DOHH2 (cell line): Measurements from ENCODE around the gene ZNF415.
"Not testable (repeated sequence)": the region's sequence is repeated elsewhere in the genome, so short reads cannot be mapped to it uniquely, and the experiment has no call there.

ENCODE experiments used
- H3F3A ChIP-seq: fragments of 200-600 bp; sonication (generic), shearing (Covaris generic); 2 replicates; pipeline ENCODE4 v1.6.0; 2016; ENCODE audit warnings: antibody characterized with exemption, mild to moderate bottlenecking; ENCODE audit not compliant: control insufficient read depth, insufficient read depth
- H3K27ac ChIP-seq: fragments of 200-600 bp; sonication (generic); 2 replicates; pipeline ENCODE4 v1.5.1; 2014; ENCODE audit warnings: low read depth, mild to moderate bottlenecking, low read length, moderate library complexity
- H3K27me3 ChIP-seq: fragments of 200-600 bp; sonication (generic); 2 replicates; pipeline ENCODE4 v1.6.1; 2014; ENCODE audit warnings: mild to moderate bottlenecking, low read length, mixed read lengths; ENCODE audit not compliant: control insufficient read depth
- H3K36me3 ChIP-seq: fragments of 200-600 bp; sonication (generic); 2 replicates; pipeline ENCODE4 v1.6.1; 2014; ENCODE audit warnings: mild to moderate bottlenecking, low read length, moderate library complexity, mixed read lengths; ENCODE audit not compliant: control insufficient read depth
- H3K4me1 ChIP-seq: fragments of 200-600 bp; sonication (generic); 2 replicates; pipeline ENCODE4 v1.6.1; 2014; ENCODE audit warnings: mild to moderate bottlenecking, low read length, mixed read lengths; ENCODE audit not compliant: control insufficient read depth
- H3K4me2 ChIP-seq: fragments of 200-600 bp; sonication (generic); 2 replicates; pipeline ENCODE4 v1.6.0; 2014; ENCODE audit warnings: mild to moderate bottlenecking, low read length, moderate library complexity
- H3K4me3 ChIP-seq: fragments of 200-600 bp; sonication (generic); 2 replicates; pipeline ENCODE4 v1.5.1; 2014; ENCODE audit warnings: mild to moderate bottlenecking, low read length, mixed read lengths
- H3K79me2 ChIP-seq: fragments of 200-600 bp; sonication (generic); 2 replicates; pipeline ENCODE4 v1.6.1; 2014; ENCODE audit warnings: mild to moderate bottlenecking, low read length, mixed read lengths; ENCODE audit not compliant: control insufficient read depth
- H3K9me2 ChIP-seq: fragments of 200-600 bp; sonication (generic); replicated peaks from 2 replicates; pipeline ENCODE4 v1.6.1; 2014; ENCODE audit warnings: mild to moderate bottlenecking, low read length, mixed read lengths; ENCODE audit not compliant: control insufficient read depth
- H3K9me3 ChIP-seq: fragments of 200-600 bp; sonication (generic); 2 replicates; pipeline ENCODE4 v1.6.1; 2014; ENCODE audit warnings: antibody characterized with exemption, low read length, mixed read lengths; ENCODE audit not compliant: control insufficient read depth, insufficient read depth
- H4K20me1 ChIP-seq: fragments of 200-600 bp; sonication (generic); 2 replicates; pipeline ENCODE4 v1.6.0; 2014; ENCODE audit warnings: low read depth, mild to moderate bottlenecking, antibody characterized with exemption, low read length, moderate library complexity; ENCODE audit not compliant: control insufficient read depth, insufficient read depth
- EZH2phosphoT487 ChIP-seq: fragments of 200-600 bp; sonication (generic); IDR thresholded peaks from 2 replicates; pipeline ENCODE4 v1.6.1; 2017; ENCODE audit warnings: borderline replicate concordance, mild to moderate bottlenecking, antibody characterized with exemption, low read length, moderate library complexity, mixed read lengths
- TF ChIP-seq, protein P1 (sequence below): fragments of 200-600 bp; sonication (generic); IDR thresholded peaks from one replicate; pipeline ENCODE4 v1.5.1; 2014; ENCODE audit warnings: antibody characterized with exemption, mild to moderate bottlenecking, low read depth, low read length; ENCODE audit not compliant: poor library complexity, severe bottlenecking

ZNF415 gene

DNA sequence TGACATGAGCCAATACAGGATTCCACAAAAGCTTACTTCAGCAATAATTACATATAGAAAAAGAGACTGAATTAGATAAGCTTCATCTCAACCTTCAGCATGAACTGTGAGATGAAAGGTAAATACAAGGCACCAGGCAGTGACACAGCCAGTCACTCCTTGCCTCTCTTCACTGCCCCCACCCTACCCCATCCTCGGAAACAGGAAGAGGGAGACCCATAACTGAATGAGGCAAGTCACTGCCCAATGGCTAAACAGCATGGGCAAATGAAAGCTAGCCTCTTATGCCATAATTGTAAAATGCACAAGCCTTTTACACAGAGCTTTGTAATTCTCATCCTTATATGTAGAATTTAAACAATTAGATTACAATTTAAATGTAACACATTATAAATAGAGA is 31.2 kb downstream of the ZNF415 start:
- Histone ChIP-seq H4K20me1 (0 out of 2 replicates have a peak, but pooled peaks cover 2% of the 10 kb centered on the region), H3K27ac (no peak overlapping the region), H3K79me2 (peaks cover 55% of the 10 kb centered on the region), H3K27me3 (no peaks in the 10 kb centered on the region), H3K4me1 (peaks cover 20% of the 10 kb centered on the region), H3K4me2 (peak overlapping the region; percentile 98), H3K9me2 (no peaks in the 10 kb centered on the region), H3F3A (no peaks in the 10 kb centered on the region), H3K9me3 (no peaks in the 10 kb centered on the region), H3K4me3 (peak overlapping the region; percentile 76), H3K36me3 (peaks cover 34% of the 10 kb centered on the region)
- no peak for TF ChIP-seq EZH2phosphoT487
- TF ChIP-seq, protein P1, sequence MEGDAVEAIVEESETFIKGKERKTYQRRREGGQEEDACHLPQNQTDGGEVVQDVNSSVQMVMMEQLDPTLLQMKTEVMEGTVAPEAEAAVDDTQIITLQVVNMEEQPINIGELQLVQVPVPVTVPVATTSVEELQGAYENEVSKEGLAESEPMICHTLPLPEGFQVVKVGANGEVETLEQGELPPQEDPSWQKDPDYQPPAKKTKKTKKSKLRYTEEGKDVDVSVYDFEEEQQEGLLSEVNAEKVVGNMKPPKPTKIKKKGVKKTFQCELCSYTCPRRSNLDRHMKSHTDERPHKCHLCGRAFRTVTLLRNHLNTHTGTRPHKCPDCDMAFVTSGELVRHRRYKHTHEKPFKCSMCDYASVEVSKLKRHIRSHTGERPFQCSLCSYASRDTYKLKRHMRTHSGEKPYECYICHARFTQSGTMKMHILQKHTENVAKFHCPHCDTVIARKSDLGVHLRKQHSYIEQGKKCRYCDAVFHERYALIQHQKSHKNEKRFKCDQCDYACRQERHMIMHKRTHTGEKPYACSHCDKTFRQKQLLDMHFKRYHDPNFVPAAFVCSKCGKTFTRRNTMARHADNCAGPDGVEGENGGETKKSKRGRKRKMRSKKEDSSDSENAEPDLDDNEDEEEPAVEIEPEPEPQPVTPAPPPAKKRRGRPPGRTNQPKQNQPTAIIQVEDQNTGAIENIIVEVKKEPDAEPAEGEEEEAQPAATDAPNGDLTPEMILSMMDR: no peak

DNA sequence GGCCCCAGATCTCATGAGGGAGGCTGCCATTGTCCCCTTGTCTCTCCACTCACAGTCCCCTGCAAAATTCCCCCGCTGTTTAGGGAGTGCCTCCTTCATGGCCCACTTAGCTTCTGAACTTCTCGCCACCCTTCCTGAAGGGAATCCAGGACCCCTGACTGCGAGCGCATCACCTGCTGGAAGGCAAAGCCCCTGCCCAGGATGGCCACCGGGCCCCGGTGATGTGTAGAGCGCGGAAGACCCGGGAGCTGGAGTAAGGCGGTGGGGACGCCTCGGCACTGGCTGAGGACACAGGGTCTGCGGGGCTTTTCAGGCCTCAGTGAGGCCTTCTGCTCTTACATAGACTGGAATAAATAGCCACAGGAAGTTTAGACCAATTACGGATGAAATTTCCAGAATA is 34.1 kb downstream of the ZNF415 start:
- H4K20me1 ChIP-seq, H3K27me3 ChIP-seq, H3K4me2 ChIP-seq, H3K4me3 ChIP-seq, H3F3A ChIP-seq, H3K9me3 ChIP-seq, H3K9me2 ChIP-seq, H3K27ac ChIP-seq: not testable (repeated sequence)
- peaks cover 73% of the 10 kb centered on the region for H3K79me2 ChIP-seq
- H3K36me3 ChIP-seq: peaks cover 45% of the 10 kb centered on the region
- H3K4me1 ChIP-seq: peaks cover 13% of the 10 kb centered on the region

DNA sequence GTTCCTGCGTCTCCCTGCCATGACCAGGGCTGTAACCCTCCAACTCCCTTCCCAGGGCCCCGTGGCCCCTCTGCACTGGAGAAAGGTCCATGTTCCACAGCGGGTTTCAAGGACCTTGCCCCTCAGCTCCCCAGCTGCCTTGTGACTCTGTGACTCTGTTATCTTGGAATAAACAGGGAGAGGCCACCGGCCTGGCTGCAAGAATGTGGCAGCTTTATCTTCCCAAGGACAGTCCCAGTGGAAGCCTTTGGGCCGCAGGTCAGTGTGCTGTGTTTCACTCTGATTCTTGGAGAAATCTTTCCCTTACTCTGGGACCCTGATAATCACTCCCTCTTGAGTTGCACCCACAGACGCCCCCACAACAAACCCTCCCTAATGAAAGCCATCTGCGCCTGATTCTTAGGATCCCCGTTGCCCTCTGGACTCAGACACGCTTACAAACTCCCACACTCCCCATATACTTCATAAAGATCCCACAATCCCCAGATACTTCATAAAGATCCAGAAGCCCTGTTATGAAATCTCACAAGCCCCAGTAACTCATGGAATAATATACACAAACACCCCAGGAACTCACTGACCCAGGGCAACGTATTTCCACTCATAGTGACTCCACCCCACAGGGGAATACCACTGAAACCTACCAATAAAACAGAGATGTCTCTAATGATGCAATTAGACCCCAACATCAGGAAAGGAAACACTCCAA is 35.6 kb downstream of the ZNF415 start:
- Histone ChIP-seq H3K36me3 (peaks cover 51% of the 10 kb centered on the region), H3K79me2 (peaks cover 65% of the 10 kb centered on the region)
- not testable (repeated sequence) for H3K9me3 ChIP-seq, H3K27ac ChIP-seq, H3F3A ChIP-seq, H4K20me1 ChIP-seq, H3K9me2 ChIP-seq, H3K4me1 ChIP-seq, H3K4me2 ChIP-seq, H3K4me3 ChIP-seq, H3K27me3 ChIP-seq

GRCh38 chr19:53096579-53096978 is 36.1 kb downstream of the ZNF415 start:
- H3K4me3 ChIP-seq, H3K27ac ChIP-seq, H3F3A ChIP-seq, H3K4me2 ChIP-seq, H3K9me2 ChIP-seq, H3K27me3 ChIP-seq, H4K20me1 ChIP-seq, H3K4me1 ChIP-seq, H3K9me3 ChIP-seq: not testable (repeated sequence)
- Histone ChIP-seq H3K79me2 (peaks cover 60% of the 10 kb centered on the region), H3K36me3 (peaks cover 51% of the 10 kb centered on the region)
